Stomach smooth muscle (tissue), 2 donors: Measurements from ENCODE around the gene VSIG10.
A peak's percentile ranks its signal among the peaks of the same experiment; 100 is the strongest.
"Not testable (repeated sequence)": the region's sequence is repeated elsewhere in the genome, so short reads cannot be mapped to it uniquely, and the experiment has no call there.

Experiments used
- H3K27ac ChIP-seq: one replicate; pipeline ENCODE4 v1.7.0; 2013; ENCODE audit warnings: mild to moderate bottlenecking, low read length, inconsistent platforms
- H3K27me3 ChIP-seq, 2 donors: one replicate each; pipeline ENCODE4 v1.7.0; 2013; ENCODE audit warnings: low read length in 2 of 2; ENCODE audit not compliant: insufficient read depth in 2 of 2, control insufficient read depth in 1 of 2
- H3K36me3 ChIP-seq, 2 donors: one replicate each; pipeline ENCODE4 v1.7.0; 2013; ENCODE audit warnings: low read length in 2 of 2; ENCODE audit not compliant: control insufficient read depth in 2 of 2, insufficient read depth in 2 of 2
- H3K4me1 ChIP-seq: one replicate; pipeline ENCODE4 v1.7.0; 2013; ENCODE audit warnings: low read length; ENCODE audit not compliant: control insufficient read depth, insufficient read depth
- H3K4me3 ChIP-seq, 2 donors: one replicate each; pipeline ENCODE4 v1.7.0; 2013; ENCODE audit warnings: low read length in 2 of 2
- H3K9ac ChIP-seq, 2 donors: one replicate each; pipeline ENCODE4 v1.7.0; 2013; ENCODE audit warnings: low read length in 2 of 2, mild to moderate bottlenecking in 1 of 2
- H3K9me3 ChIP-seq, 2 donors: one replicate each; pipeline ENCODE4 v1.7.0; 2013; ENCODE audit warnings: low read length in 2 of 2; ENCODE audit not compliant: control insufficient read depth in 2 of 2
- donor health status: healthy.
- donor health status: Pancreatic carcinoma.

VSIG10 gene

GRCh38 chr12:118081521-118081920 is 22.3 kb downstream of the VSIG10 start:
- H3K9ac ChIP-seq, H3K36me3 ChIP-seq, H3K4me3 ChIP-seq, H3K27me3 ChIP-seq, H3K9me3 ChIP-seq, H3K4me1 ChIP-seq, H3K27ac ChIP-seq: not testable (repeated sequence)

- Histone ChIP-seq H3K27ac (no peak overlapping the region), H3K4me1 (no peaks in the 10 kb centered on the region), H3K36me3 (peaks cover 0 to 5% of the 10 kb centered on the region in 2 donors), H3K9ac (no peak overlapping the region), H3K9me3 (peaks cover 0 to 4% of the 10 kb centered on the region in 2 donors), H3K27me3 (no peaks in the 10 kb centered on the region), H3K4me3 (no peak overlapping the region)
These were observed 30.0 kb downstream of the VSIG10 start for GRCh38 chr12:118073768-118074167.

- H3K27ac ChIP-seq: no peak overlapping the region
- H3K4me3 ChIP-seq: no peak overlapping the region
- no peaks in the 10 kb centered on the region for H3K9me3 ChIP-seq
- H3K9ac ChIP-seq: no peak overlapping the region
- H3K36me3 ChIP-seq: no peaks in the 10 kb centered on the region
- H3K4me1 ChIP-seq: no peaks in the 10 kb centered on the region
- no peaks in the 10 kb centered on the region for H3K27me3 ChIP-seq
These were observed 33.2 kb downstream of the VSIG10 start for GRCh38 chr12:118070650-118071049.

DNA sequence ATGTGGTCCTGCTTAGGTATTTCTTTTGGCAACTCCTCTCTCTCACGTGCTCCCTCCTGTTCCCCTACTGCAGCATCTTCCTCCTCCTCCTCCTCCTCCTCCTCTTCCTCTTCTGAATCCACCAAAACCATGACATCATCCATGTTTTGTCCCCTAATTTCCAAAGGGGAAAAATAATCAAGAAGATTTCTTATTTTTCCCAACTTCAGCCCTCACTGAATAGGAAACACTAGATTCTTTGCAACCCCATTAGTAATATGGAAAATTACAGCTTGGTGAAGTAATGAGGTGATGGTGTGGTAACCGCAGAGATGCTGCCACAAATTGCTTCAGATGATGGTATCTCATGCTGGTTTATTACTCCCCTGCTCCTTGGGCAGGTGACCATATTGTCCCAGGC is 35.4 kb downstream of the VSIG10 start:
- Histone ChIP-seq H3K27me3 (no peaks in the 10 kb centered on the region), H3K9me3 (no peaks in the 10 kb centered on the region), H3K9ac (no peak overlapping the region), H3K4me3 (no peak overlapping the region), H3K36me3 (no peaks in the 10 kb centered on the region), H3K27ac (no peak overlapping the region), H3K4me1 (no peaks in the 10 kb centered on the region)

- Histone ChIP-seq H3K27me3 (no peaks in the 10 kb centered on the region), H3K4me1 (peaks cover 9% of the 10 kb centered on the region), H3K27ac (no peak overlapping the region), H3K36me3 (no peaks in the 10 kb centered on the region), H3K9ac (no peak overlapping the region), H3K9me3 (no peaks in the 10 kb centered on the region), H3K4me3 (no peak overlapping the region)
These were observed 38.4 kb downstream of the VSIG10 start for GRCh38 chr12:118065380-118065779.

- Histone ChIP-seq H3K4me1 (peaks cover 11% of the 10 kb centered on the region), H3K36me3 (no peaks in the 10 kb centered on the region), H3K9me3 (no peaks in the 10 kb centered on the region), H3K27me3 (no peaks in the 10 kb centered on the region), H3K9ac (no peak overlapping the region), H3K27ac (no peak overlapping the region), H3K4me3 (no peak overlapping the region)
These were observed 39.2 kb downstream of the VSIG10 start for GRCh38 chr12:118064608-118065007.

DNA sequence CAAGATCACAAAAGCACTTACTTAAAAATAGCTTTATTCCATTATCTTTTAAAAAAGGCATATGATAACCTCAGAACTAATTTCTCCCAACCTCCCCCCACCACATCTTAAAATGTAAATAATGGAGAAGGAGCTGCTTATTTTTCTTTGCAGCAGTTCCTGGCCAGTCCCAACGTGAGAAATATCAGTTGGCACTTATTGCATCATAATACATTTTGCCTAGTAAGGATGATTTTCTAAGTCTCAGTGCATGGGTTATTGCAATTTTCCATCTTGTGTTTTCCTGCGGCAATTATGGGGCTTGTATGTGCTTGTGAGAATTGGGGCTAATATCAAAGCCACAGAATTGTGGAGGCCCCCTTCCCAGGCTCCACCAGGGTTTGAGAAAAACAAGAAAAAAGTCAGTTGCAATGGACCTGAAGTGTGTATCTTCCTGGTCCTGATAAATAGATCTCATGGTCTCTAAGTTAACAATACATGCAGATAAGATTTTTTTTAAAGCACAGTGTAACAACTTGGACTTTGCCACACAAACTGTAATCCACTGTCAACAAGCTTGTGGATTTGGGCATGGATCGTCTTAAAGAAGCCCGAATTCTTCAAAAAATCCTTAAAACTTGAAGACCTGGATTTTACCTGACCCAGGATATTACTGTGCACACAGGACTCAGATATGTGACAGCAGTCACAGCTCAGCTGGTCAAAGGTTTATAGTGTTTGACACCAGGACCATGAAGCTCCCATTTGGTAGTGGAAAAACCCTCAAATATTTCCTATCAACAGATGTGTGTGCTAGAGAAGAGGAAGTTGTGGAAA is 40.0 kb downstream of the VSIG10 start:
- no peaks in the 10 kb centered on the region for H3K36me3 ChIP-seq
- H3K4me3 ChIP-seq: no peak overlapping the region
- peaks cover 11% of the 10 kb centered on the region for H3K4me1 ChIP-seq
- no peaks in the 10 kb centered on the region for H3K27me3 ChIP-seq
- H3K9me3 ChIP-seq: no peaks in the 10 kb centered on the region
- H3K9ac ChIP-seq: no peak overlapping the region
- H3K27ac ChIP-seq: no peak overlapping the region

GRCh38 chr12:118061873-118062843 is 41.7 kb downstream of the VSIG10 start:
- peak overlapping the region; percentile 89 for H3K27ac ChIP-seq
- H3K4me1 ChIP-seq: peaks cover 11% of the 10 kb centered on the region
- H3K36me3 ChIP-seq: no peaks in the 10 kb centered on the region
- H3K9me3 ChIP-seq: no peaks in the 10 kb centered on the region
- peak overlapping the region; percentile 83 to 95 for H3K4me3 ChIP-seq
- H3K9ac ChIP-seq: peak overlapping the region; percentile 88 to 97
- no peaks in the 10 kb centered on the region for H3K27me3 ChIP-seq

DNA sequence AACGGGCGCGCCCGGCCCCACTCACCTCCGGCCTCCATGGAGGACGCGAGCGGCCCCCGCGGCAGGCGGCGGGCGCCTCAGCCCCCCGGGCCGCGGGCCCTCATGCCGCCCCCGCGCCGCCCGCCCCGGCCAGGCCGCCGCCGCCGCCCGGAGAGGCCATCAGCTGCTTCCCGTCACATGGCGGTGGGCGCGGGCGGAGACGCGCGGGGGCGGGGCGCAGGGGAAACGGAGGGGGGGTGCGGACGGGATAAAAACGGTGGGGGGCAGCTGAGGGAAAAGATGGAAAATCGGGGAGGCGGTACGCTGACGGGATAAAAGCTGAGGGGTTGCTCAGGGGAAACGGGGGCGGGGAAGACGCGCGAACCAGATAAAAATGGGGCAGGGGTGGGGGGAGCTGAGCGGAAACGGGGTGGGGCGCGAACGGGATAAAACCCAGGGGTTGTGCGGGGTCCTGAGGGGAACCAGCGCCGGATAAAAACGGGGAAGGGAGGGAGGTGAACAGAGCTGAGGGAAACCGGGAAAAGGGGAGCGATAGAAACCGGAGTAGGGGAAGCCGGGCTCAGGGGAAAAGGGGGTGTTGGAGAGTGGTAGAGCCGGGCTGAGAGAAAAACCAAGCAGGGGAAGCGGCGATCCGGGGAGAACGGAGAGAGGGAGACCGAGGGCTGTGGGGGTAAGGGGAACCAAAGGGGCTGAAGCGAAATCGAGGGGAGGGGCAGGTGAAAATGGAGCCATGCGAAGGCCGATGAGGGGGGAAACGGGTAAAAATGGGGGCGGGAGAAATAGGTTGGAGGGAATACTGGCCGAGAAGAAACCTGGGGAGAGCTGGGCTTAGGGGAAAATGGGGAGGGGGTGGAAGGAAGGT is 42.6 kb downstream of the VSIG10 start, which contains the start of gene WSB2:
Gene WSB2 (minus strand): TSS at position 169 of the 862 bp plus-strand sequence. CDS start 131 bp downstream, at position 38.
- Histone ChIP-seq H3K9me3 (no peaks in the 10 kb centered on the region), H3K27ac (peak within 1 kb of the TSS; percentile 89), H3K4me3 (peak within 1 kb of the TSS; percentile 88 to 95), H3K27me3 (no peaks in the 10 kb centered on the region), H3K36me3 (no peaks in the 10 kb centered on the region), H3K4me1 (peaks cover 13% of the 10 kb centered on the region), H3K9ac (peak within 1 kb of the TSS; percentile 94 to 97)
